ENCODE measurements around the gene CCDC27. TPM values are rescaled to one million over a fixed set of nuclear protein-coding genes. Genes with fewer than 3 reads are reported as not detected.

CCDC27 gene
- 0.20 TPM for polyA plus RNA-seq (ENCODE audit: insufficient read length)
- long read RNA-seq, donor 1: 0 reads
- long read RNA-seq, donor 2: 0 reads
- long read RNA-seq, donor 3: 0 reads
- long read RNA-seq, donor 4: 0 reads
- long read RNA-seq, donor 5: 0 reads
- long read RNA-seq, donor 6: 0 reads
- long read RNA-seq, donor 7: 0 reads
- long read RNA-seq, donor 8: 0 reads

GRCh38 chr1:3752400-3752945, at the start of gene CCDC27:
Gene CCDC27 (plus strand): TSS chr1:3752450. CDS start chr1:3752482, 32 bp downstream.
- DNase-seq: no peak

GRCh38 chr1:3702528-3702927, 49.7 kb upstream of the CCDC27 start:
- no peak for DNase-seq

- DNase-seq: no peak
Observed at GRCh38 chr1:3702990-3703728, 49.1 kb upstream of the CCDC27 start.

GRCh38 chr1:3703786-3704371, 48.4 kb upstream of the CCDC27 start:
- no peak for DNase-seq

GRCh38 chr1:3705341-3705950, 46.8 kb upstream of the CCDC27 start:
- DNase-seq: no peak

GRCh38 chr1:3706651-3707297, 45.5 kb upstream of the CCDC27 start:
- DNase-seq: no peak

DNA sequence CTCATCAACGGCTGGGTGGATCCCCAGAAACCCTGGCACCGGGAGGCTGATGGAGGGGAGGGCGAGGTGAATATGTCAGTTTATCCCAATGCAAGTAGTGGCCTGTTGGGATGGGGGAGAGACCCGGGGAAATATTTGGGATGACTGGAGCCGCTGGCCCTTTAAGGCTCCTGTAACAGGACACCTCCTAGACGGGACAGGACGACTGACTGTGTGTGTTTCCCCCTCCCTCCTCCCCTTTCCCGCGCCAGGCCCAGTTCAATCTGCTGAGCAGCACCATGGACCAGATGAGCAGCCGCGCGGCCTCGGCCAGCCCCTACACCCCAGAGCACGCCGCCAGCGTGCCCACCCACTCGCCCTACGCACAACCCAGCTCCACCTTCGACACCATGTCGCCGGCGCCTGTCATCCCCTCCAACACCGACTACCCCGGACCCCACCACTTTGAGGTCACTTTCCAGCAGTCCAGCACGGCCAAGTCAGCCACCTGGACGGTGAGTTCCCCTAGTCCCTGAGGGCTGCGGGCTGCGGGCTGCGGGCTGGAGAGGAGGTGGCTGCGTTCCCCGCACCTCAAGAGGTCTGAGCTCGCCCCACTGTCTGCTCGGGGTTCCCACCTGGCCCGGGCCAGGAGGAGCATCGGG, 44.8 kb upstream of the CCDC27 start:
- DNase-seq: no peak

DNA sequence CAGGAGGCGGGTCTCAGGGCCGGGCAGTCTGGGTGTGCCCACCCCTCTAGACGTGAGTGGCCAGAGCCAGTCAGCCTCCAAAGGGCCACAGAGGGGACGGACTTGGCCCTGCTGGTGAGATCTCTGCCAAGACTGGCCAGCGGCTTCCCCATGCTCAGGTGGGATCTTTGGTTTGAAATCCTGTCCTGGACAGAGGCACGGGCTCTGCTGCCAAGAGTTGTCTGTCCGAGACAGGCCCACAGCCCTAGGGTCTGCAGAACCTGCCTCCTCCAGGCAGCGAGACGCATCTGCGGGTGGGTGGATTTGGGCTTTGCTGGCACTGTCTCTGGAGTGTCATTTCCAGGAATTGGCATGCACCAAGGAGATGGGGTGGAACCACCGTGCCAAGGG, 44.3 kb upstream of the CCDC27 start:
- no peak for DNase-seq

DNA sequence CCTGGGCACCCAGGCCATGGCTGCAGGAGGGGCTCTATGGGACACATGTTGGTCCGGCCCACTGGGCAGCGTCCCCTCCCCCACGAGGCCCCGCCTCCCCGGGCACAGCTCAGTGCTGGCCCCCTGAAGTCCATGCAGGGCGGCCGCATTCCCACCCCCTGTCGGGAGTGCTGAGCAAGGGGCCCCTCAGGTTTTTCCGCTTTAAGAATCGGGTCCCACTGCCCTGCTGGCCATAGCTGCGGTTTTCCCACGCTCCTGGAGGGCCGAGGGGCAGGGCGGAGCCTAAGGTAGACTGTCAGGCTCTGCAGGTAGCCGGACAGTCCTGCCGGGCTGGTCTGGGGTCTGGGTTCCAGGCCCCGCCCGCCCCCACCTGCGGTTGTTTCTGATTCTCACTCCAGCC, 43.5 kb upstream of the CCDC27 start:
- no peak for DNase-seq

GRCh38 chr1:3710251-3710650, 42.0 kb upstream of the CCDC27 start:
- no peak for DNase-seq

GRCh38 chr1:3711381-3711779, 40.9 kb upstream of the CCDC27 start:
- no peak for DNase-seq

DNA sequence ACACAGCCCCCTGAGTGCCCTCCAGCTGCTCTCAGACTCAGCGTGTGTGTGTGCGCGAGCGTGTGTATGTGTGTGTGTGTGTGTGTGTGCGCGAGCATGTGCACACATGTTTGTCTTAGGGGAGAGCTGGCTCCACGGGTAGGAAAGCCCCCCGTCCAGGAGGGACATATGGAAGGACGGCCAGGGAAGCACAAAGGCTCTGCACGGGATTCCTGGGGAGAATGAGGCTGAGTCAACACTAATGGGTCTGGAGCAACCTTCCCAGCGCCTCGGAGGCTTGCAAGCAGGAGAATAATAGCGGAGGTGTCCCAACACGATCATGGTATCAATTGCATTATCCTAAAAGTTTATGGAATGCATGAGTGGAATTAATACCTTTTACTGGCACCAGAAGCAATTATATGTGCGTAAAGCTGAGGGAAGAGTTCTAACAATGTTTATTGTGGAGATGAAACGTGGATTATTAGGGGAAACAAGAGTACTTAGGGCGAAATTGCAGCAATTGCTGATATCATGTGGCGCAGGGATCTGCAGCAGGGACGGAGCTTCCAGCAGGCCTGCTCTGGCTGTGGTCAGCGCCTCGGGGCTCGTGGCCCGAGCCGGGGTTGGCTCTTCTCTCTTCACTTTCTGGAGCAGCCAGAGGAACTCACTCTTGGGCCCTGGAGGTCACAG, 40.3 kb upstream of the CCDC27 start:
- no peak for DNase-seq

- no peak for DNase-seq
Observed at GRCh38 chr1:3712573-3713535, 39.4 kb upstream of the CCDC27 start.

GRCh38 chr1:3713840-3714239, 38.4 kb upstream of the CCDC27 start:
- no peak for DNase-seq

- DNase-seq: no peak
Observed at GRCh38 chr1:3714284-3714741, 37.9 kb upstream of the CCDC27 start.

DNA sequence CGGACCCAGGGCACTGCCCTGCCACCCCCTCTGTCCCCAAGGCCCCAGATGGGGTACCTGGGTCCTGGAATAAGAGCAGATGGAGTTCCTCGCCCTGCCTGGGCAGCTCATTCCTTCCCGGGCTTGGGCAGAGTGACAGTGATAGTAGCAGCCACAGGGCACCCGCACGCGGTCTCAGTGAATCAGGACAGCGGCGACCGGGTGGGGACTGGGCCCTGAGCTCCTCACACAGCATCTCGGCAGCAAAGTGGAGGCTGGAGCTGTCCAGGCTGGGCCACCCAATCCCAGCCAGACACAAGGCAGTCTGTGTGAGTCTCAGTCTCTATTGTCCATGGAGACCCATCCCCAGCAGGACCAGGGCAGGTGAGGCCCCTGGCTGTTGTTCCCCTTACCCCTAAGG, 37.4 kb upstream of the CCDC27 start:
- DNase-seq: no peak

GRCh38 chr1:3716351-3716750, 35.9 kb upstream of the CCDC27 start:
- DNase-seq: no peak

- DNase-seq: no peak
Observed at GRCh38 chr1:3717041-3717714, 35.1 kb upstream of the CCDC27 start.
